Suprapubic skin (tissue), 4 donors: Measurements from ENCODE around the gene MYADML2. TPM values are rescaled to one million over a fixed set of nuclear protein-coding genes. Genes with fewer than 3 reads are reported as not detected.

Experiments used
- DNase-seq, 2 donors: peaks; one replicate each; pipeline ENCODE4 v3.0.0-alpha.2; 2019; ENCODE audit warnings: low spot score in 2 of 2
- H3K27ac ChIP-seq: fragments of 200-600 bp; sonication (generic); one replicate; pipeline ENCODE4 v1.5.1; 2019
- H3K27me3 ChIP-seq: fragments of 200-600 bp; sonication (generic); one replicate; pipeline ENCODE4 v1.5.1; 2019
- H3K36me3 ChIP-seq: fragments of 200-600 bp; sonication (generic); one replicate; pipeline ENCODE4 v1.5.1; 2019
- H3K4me1 ChIP-seq: fragments of 200-600 bp; sonication (generic); one replicate; pipeline ENCODE4 v1.5.1; 2019
- H3K4me3 ChIP-seq: fragments of 200-600 bp; sonication (generic); one replicate; pipeline ENCODE4 v1.5.1; 2019; ENCODE audit warnings: mild to moderate bottlenecking
- H3K9me3 ChIP-seq: fragments of 200-600 bp; sonication (generic); one replicate; pipeline ENCODE4 v1.5.1; 2019
- EP300 ChIP-seq: sonication (generic); formaldehyde crosslinking; IDR thresholded peaks from one replicate; pipeline ENCODE4 v1.6.1; 2017; ENCODE audit warnings: antibody characterized with exemption
- POLR2A ChIP-seq, 2 donors: fragments of 450-650 bp; IDR thresholded peaks; one replicate each; pipeline ENCODE4 v1.6.1; 2017; ENCODE audit warnings: antibody characterized with exemption in 2 of 2, mild to moderate bottlenecking in 2 of 2, moderate library complexity in 2 of 2
- POLR2AphosphoS5 ChIP-seq, 3 donors: sonication (generic); formaldehyde crosslinking; IDR thresholded peaks; one replicate each; pipeline ENCODE4 v1.6.1; 2017; ENCODE audit warnings: antibody characterized with exemption in 3 of 3
- WGBS: methylation state at CpG from one replicate; pipeline ENCODE4 v1.1.5; 2018; 5-methylcytosine and 5-hydroxymethylcytosine counted together
- total RNA-seq, 4 donors: library from RNA; depleted of rRNA; stranded (reverse); fragments of >200 nt; gene quantifications; one replicate each; pipeline ENCODE4 v1.1.0, GENCODE V29; 2016
- TF ChIP-seq, protein P1 (sequence below), 2 donors: fragments of 200-600 bp in 1 of 2; fragments of 450-650 bp in 1 of 2; sonication (generic) in 1 of 2; IDR thresholded peaks; one replicate each; pipeline ENCODE4 v1.5.1; 2016 to 2019; ENCODE audit warnings: antibody characterized with exemption in 2 of 2, mild to moderate bottlenecking in 1 of 2, moderate library complexity in 1 of 2

MYADML2 gene
- total RNA-seq, 4 donors from 2014 or later = not detected

DNA sequence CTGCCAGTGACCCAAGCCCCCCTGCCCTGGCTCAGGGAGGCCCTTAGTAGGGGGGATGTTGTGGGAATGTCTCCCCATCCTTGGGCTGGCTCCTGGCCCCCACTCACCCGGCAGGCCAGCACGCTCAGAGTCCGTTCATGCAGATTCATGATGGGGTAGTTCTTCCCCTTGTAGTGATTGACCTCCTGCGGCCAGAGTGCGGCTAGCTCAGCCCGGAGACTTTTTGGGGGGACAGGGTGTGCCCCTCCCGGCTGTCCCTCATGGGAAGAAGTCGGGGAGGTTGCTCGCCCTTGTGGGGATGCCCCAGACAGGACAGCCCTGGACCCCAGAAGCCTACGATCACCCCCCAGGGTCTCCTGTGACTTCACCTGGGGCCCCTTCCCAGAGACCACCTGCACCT, 41.0 kb downstream of the MYADML2 start:
- Histone ChIP-seq H3K36me3 (peaks cover 37% of the 10 kb centered on the region), H3K4me1 (peaks cover 31% of the 10 kb centered on the region), H3K27ac (no peak overlapping the region), H3K9me3 (no peaks in the 10 kb centered on the region), H3K27me3 (no peaks in the 10 kb centered on the region), H3K4me3 (no peak overlapping the region)
- WGBS = no CpG with 5 or more reads among the region's 10 CpGs
- DNase-seq = no peak
- TF ChIP-seq POLR2AphosphoS5 (IDR thresholded peaks at IDR 0.05) (no peak), EP300 (no peak), POLR2A (IDR thresholded peaks at IDR 0.05) (no peak)
- TF ChIP-seq, protein P1, sequence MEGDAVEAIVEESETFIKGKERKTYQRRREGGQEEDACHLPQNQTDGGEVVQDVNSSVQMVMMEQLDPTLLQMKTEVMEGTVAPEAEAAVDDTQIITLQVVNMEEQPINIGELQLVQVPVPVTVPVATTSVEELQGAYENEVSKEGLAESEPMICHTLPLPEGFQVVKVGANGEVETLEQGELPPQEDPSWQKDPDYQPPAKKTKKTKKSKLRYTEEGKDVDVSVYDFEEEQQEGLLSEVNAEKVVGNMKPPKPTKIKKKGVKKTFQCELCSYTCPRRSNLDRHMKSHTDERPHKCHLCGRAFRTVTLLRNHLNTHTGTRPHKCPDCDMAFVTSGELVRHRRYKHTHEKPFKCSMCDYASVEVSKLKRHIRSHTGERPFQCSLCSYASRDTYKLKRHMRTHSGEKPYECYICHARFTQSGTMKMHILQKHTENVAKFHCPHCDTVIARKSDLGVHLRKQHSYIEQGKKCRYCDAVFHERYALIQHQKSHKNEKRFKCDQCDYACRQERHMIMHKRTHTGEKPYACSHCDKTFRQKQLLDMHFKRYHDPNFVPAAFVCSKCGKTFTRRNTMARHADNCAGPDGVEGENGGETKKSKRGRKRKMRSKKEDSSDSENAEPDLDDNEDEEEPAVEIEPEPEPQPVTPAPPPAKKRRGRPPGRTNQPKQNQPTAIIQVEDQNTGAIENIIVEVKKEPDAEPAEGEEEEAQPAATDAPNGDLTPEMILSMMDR (IDR thresholded peaks at IDR 0.05) = no peak

DNA sequence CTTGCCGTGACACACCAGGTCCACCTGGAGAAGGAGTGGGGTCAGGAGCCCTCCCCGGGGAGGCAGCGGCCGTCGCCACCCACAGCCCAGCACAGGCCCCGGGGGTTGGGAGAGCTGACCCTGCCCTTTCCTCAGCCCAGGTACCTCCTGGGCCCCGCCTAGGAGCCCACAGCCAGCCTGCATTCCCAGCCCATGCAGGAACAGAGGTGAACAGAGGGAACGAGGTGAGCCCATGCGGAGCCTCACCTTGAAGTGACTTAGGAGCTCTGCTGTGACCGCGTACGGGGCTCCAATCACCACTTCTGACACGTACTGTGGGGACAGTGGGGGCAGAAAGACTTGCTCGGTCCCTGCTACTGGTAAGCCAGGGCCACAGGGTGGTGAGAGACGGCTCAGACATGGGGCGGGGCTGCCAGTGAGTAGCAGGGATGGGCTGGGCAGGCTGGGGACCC, 41.6 kb downstream of the MYADML2 start:
- Histone ChIP-seq H3K9me3 (no peaks in the 10 kb centered on the region), H3K4me3 (no peak overlapping the region), H3K4me1 (peaks cover 27% of the 10 kb centered on the region), H3K27me3 (no peaks in the 10 kb centered on the region), H3K27ac (no peak overlapping the region), H3K36me3 (peaks cover 38% of the 10 kb centered on the region)
- WGBS = 92% methylated on average over 5 of the region's 16 CpGs
- TF ChIP-seq, protein P1 (IDR thresholded peaks at IDR 0.05) = no peak
- TF ChIP-seq POLR2A (IDR thresholded peaks at IDR 0.05) (no peak), EP300 (no peak), POLR2AphosphoS5 (IDR thresholded peaks at IDR 0.05) (no peak)
- no peak for DNase-seq

DNA sequence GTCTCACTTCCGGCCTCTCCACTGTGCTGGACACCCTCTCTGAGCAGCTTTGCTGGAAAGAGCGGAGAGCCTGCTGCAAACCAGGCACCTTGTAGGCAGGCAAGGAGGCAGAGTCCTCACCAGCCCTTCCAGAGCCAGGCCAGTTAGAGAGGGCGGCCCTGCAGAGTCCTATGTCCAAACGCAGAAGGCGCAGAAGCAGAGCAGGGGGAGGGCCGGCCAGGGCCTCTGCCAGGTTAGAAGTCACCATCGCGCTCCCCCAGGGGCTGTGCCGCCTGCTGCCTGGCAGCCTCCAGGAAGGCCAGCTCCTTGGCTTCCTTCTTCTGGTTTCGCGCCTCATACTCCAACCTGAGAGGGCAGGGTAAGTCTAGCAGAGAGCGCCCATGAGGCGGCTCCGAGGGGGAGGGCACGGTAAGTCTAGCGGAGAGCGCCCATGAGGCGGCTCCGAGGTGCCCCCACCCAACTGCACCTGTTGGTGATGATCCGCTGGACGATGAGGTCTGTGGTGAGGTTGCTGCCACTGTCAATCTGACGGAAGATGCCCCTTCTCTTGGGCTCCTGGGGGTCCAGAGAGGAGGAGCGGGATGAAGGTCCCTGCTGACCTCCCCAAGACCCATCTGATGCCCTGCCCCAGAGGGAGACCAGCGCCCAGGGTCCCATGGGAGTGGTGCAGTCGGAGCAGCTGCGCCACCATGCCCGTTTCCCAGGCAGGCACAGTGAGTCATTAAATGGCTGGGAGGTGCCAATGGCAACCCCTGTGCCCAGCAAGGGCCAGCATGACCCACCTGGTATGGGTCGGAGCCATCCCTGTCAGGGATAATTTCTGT, 42.2 kb downstream of the MYADML2 start:
- Histone ChIP-seq H3K4me3 (no peak overlapping the region), H3K4me1 (peaks cover 20% of the 10 kb centered on the region), H3K27ac (no peak overlapping the region), H3K9me3 (no peaks in the 10 kb centered on the region), H3K36me3 (peaks cover 44% of the 10 kb centered on the region), H3K27me3 (no peaks in the 10 kb centered on the region)
- TF ChIP-seq EP300 (no peak), POLR2A (IDR thresholded peaks at IDR 0.05) (no peak), POLR2AphosphoS5 (IDR thresholded peaks at IDR 0.05) (no peak)
- TF ChIP-seq, protein P1 (IDR thresholded peaks at IDR 0.05) = no peak
- 93% methylated on average over 21 of the region's 28 CpGs for WGBS
- no peak for DNase-seq

DNA sequence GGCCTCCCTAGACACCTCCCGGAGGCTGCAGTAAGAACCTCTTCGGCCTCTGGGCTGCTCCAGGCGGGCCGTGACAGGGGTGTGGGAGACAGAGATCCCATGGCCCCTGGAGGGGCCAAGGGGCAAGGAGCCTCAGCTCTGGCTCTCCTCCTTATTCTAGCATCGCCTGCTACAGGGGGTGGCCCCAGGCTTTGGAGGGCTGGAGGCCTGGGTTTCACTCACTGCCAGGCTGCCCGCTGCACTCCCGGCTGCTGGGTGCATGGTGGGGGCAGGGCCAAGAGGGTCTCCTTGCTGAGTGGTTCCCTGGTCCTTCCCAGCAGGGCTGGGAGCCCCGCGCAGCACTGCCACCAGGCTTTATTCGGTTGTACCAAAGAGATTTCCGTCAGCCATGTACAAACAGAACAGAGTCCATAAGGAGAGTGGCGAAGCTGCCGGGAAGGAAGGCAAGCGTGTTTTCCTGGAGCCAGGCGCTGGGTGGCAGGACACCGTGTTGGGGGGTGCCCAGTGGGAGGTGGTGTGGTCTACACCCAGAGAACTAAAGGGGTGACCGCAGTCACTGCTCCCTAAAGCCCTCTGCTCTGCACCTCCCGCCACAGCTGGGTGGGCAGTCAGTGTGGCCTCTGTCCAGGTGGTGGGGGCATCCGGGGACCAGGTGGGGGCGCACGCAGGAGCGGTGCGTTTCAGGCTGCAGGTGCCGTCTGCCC, 43.0 kb downstream of the MYADML2 start:
- TF ChIP-seq POLR2A (IDR thresholded peaks at IDR 0.05) (no peak), POLR2AphosphoS5 (IDR thresholded peaks at IDR 0.05) (no peak), EP300 (no peak)
- TF ChIP-seq, protein P1 (IDR thresholded peaks at IDR 0.05) = no peak
- H3K4me1 ChIP-seq = peaks cover 17% of the 10 kb centered on the region
- no peaks in the 10 kb centered on the region for H3K9me3 ChIP-seq
- 96% methylated on average over 14 of the region's 24 CpGs for WGBS
- H3K27me3 ChIP-seq = no peaks in the 10 kb centered on the region
- no peak overlapping the region for H3K4me3 ChIP-seq
- H3K36me3 ChIP-seq = peaks cover 48% of the 10 kb centered on the region
- no peak overlapping the region for H3K27ac ChIP-seq
- DNase-seq = no peak

DNA sequence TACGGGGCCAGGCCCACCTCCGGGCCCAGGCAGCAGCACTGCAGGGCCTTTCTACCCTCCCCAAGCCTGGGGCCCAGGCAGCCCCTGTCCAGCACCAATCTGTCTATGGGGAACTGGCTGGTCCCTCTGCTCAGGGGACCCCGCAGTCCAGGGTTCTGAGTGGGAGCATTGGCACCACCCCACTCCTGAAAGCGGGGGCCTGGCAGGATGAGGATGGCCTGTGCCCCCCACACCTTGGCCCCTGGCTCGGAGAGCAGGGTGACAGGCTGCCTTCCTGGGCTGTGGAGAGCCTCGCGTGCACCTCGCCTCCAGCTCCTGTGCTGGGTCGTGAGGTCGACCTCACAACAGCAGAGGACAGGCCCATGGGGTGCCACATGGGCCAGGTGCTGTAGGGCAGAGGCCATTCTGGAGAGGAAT, 43.6 kb downstream of the MYADML2 start:
- no peak for DNase-seq
- Histone ChIP-seq H3K36me3 (peaks cover 51% of the 10 kb centered on the region), H3K4me1 (peaks cover 17% of the 10 kb centered on the region), H3K27me3 (no peaks in the 10 kb centered on the region), H3K9me3 (no peaks in the 10 kb centered on the region), H3K4me3 (no peak overlapping the region), H3K27ac (no peak overlapping the region)
- TF ChIP-seq POLR2AphosphoS5 (IDR thresholded peaks at IDR 0.05) (no peak), POLR2A (IDR thresholded peaks at IDR 0.05) (no peak), EP300 (no peak)
- TF ChIP-seq, protein P1 (IDR thresholded peaks at IDR 0.05) = no peak
- WGBS = 95% methylated on average over 4 of the region's 10 CpGs
